ENCODE measurements around the gene SH3RF3.

The SH3RF3 gene

DNA sequence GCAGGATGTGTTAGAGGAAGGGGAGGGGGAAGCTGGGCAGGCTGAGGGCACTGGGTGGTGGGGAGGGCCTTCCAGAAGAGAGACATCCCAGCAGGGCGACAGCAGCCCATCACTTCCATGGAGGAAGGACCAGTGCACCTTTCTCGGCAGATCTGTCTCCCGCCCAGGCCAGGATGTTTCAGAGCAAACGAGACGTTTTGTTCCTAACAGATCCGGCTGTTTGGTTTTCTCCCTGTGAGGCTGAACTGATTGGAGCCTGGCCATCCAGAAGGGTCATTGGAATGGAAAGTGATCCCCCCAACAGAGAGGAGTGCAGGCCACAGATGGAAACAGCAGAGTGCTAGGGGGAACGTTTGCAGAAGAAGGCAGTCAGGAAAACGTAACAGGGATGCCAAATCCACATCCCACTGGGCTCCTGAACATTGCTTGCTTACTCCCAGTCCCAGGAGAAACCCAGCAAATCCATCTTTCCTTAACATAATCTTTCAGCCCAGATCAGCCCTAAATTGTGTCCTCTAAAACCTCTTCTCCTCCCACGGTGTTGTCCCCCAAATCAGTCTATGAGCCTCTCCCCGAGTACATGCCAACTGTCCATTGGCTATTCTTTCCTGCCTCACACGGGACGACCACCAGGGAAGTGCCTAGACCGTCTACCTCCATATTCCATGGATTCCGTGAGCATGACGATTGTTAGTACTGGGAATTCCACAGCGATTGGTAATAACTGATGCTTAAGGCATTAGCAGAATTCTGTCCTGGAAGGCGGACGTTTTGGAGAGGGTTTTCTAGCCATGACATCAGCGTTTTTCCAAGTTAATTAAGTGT lies 357.9 kb downstream of the SH3RF3 start:
- no peak for DNase-seq

DNA sequence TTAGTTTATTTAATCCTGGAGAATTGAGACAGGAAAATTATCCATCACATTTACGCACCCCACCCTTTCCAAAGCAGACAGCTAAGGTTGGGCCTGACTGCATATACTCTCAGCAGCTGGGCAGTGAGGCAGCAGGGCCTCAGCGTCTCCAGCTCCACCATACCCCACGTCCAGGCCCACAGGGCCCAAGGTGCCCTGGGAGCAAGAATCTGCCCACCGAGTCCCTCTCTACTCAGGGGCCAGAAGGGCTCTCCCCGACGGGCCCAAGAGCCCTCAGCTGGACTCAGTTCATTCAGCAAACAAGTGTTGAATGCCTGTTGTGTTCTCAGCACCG lies 358.5 kb downstream of the SH3RF3 start:
- DNase-seq, result no peak

DNA sequence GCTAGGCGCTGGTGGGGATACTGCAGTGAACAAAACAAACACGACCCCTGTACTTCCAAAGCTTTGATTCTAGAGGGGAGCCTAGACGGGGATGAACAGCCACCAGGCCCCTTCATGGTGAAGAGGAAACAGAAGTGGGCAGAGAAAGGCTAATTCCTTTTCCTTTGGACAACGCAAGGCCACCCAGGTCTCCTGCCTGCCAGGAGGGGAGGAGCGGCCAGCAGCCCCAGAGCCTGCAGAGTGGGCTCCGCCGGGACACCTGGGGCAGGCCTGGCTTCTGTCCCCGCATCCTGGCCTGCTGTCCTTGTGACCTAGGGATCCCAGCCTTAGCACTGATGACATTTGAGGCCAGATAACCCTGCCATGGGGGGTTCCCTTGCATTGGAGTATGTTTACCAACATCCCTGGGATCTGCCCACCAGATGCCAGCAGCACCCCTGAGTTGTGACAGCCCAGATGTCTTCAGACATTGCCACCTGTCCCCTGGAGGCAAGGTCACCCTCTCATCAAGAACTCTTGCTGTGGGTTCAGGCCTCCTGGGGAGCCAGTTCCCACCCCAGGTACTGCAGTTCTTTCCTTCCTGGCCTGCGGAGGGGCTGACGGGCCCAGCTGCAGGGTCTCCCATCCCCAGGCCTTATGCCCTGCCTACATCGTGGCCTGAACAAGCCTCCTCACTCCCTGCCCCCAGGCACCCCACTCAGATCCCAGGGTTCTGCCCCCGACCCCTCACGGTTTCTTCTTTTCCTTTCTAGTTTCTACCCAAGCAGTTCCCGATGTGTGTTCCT lies 359.1 kb downstream of the SH3RF3 start:
- DNase-seq, result no peak

DNA sequence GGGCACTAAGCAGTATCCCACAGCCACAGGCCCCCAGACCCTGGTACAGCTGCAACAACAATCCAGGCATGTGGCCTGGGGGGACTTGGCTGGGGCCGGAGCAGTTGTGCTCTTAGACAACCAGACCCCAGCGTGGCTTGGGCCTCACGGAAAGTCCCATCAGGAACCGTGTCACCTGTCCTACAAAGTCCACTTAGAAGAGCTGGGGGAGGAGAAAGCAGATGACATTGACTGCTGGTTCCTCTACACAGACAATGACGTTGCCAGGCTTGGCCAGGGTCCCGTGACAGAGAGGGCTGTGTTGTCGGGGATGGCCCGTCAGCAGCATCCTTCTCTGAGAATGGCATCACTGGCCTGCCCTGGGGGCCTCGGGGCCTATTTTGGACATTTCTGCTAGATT lies 360.3 kb downstream of the SH3RF3 start:
- DNase-seq, result no peak

DNA sequence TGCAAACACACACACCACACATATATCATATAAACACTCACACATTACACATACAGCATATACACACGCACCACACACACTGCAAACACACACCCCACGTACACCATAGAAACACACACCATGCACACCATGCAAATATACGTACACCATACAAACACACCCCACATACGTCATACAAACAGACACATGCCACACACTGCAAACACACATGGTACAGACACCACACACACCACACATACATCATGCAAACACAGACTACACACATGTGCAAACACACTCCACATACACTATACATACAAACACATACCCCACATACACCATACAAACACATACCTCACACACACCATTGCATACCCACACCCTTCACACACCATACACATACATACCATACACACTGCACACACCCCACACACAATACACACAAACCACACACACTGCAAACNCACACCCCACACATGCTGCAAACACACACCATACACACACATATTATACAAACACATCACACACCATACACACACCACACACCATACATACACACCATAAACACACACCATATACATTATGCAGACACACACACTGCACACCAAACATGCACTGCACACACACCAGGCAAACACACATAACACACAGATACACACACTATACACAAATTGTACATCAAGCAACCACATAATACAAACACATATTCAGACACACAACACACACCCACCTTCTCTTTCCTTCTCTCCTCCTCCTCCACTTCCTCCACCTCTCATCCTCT lies 364.4 kb downstream of the SH3RF3 start:
- no peak for DNase-seq

DNA sequence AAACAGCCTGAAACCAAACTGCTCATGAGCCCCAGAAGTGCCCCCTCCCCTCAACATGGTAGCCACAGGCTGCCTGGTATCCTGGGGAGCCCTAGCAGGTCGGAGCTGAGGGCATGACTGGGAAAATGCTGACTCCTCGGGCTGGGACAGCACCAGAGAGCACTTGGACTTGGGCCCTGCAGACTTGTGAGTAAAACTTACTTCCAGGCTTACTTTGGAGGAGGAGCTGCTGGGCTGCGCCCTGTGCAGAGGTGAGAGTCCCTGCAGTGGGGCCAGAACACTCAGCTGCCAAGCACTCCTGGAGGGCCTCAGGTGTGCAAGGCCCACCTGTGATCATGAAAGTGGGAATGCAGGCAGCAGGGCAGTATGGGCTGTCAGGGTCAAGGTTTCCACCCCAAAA lies 365.3 kb downstream of the SH3RF3 start:
- DNase-seq, result no peak

DNA sequence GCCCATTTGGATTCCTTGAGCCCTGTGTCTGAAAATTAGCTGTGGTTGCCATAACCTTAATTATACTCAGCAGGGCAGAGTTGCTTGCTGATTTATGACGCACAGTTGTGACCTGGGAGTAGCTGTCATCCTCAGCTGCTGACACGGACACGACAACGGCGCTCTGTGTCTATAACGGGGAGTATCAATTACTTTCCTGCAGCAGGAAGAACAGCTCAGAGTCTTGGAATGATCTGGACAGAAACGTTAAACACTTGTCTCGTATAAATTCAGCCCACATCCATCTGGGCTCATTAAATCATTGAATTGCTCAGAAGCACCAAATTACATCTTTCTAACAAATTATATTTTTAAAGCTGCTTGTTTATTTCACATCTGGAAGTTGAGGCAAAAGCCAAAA lies 368.5 kb downstream of the SH3RF3 start:
- no peak for DNase-seq

DNA sequence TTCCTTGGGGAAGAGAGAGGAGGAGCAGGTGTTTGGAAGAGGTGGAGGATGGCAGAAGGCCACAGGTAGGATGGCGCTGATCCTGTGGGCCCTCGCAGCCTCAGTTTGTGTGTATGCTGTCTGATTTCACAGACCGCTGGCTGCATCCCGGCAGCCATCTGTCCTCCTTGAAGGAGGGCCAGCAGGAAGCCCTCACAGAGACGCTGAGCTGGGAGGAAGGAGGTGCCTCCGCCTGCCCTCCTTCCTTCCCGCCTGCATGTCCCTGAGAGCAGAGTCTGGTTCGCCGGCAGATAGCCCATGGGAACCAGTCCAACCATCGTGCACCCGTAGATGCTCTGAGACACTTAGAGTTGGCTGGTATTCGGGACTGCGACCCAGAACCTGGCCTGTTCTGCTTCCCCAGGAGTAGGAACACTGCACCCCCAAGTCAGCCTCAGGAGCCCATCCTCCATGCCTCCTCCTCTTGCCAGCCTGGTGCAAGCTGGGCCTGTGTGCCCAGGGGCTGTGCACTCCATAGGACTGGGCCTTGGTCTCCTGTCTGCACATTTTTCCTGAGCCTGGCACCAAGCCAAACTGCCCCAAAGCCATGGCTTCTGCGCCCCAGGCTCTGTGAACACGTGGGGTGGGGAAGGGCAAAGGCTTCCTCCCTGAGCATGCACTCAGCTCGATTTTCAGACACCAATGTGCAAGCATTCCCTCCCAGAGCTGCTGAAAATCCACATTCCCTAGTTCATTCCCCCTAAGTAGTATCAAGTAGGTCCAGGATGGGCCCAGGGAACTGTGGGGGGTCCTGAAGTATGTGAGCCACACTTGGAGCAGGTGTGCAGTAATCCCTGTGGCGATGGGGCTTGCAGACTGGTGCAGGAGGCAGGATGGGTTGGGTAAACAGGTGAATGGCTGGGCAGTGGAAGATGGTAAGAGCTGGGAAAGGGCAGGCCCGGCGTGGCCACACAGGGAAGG lies 369.2 kb downstream of the SH3RF3 start:
- no peak for DNase-seq

DNA sequence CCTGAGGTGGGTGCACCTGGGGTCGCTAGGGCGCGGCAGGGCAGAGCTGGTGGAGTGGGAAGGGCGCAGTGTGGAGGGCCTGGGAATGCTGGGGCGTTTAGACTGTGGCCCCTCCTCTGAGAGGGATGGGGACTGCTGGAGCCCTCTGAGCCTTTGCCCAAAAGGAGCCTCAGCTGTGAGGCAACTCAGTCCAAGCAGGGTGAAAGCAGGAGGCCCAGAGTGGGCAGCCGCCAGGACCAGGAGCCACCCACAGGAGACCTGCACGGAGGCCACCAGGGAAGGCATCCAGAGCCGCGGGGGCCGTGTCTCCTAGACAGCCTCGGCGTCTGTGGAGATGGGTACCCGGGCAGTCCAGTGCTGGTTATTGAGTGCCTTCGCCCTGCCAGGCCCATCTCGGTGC lies 369.9 kb downstream of the SH3RF3 start:
- DNase-seq, result no peak

DNA sequence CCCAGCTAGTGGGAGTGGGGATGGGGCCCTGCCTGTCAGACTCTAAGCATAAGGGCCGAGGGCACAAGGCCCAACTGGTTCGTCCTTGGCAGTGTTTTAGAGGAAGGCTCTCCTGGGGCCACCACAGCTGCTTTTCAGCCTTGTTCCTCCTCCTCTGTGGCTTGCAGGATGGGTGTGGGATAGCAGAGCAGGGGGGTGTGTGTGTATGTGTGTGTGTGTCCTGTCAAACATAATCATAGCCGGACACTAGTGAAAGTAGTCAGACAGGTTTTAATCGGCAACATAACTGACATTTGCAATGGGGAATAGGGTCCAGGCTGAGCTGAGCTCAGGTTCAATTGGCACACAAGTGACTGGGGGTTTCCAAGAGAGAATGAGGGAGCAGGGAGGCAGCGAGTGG lies 370.6 kb downstream of the SH3RF3 start:
- DNase-seq, result no peak

DNA sequence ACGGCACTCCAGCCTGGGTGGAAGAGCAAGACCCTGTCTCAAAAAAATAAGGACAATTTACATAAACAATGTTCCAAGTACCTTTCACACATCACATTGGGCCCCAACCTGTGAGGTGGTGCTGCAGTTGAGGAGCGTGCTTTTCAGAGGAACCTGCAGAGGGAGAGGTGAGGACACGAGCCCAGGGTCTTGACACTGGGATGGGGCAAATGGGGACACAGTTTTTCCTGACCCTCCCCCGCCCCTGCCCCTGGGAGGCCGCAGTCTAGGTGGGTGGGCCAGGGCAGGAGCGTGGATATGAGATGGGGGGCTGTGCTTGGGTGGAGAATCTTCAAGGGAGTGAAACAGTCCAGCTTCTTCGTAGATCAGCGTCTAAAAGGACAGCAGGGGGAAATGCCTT lies 371.9 kb downstream of the SH3RF3 start:
- DNase-seq, result no peak

DNA sequence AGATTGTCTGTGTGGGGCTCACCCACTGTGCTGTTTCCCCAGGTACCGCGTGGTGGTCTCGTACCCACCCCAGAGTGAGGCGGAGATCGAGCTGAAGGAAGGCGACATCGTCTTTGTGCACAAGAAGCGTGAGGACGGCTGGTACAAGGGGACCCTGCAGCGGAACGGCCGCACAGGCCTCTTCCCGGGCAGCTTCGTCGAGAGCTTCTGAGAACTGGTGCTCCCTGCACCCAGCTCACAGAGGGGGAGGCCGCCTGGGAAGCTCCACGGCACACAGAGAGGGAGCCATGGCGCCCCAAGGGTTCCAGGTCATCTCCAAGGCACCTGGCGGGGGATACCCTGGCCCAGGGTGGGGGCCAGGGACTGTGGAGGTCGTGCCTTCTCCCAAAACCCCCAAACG lies 372.5 kb downstream of the SH3RF3 start:
- DNase-seq, result no peak

DNA sequence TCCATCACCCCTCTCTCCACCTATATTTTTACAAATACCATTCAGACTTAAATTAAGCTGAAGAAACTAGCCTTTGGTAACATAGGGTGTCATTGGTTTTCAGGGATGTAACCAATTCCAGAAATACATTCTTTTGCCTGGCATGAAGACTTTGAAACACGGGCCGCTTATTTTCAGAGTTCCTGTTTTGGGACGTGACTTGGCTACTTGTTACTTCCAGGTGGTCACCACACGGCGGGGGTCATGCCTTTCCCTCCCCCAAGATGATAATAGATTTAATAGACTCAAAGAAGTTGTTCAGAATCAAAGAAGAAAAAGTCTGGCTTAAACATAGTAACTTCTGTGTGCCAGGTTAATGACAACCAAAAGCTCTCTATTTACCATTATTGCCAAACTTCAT lies 374.2 kb downstream of the SH3RF3 start:
- DNase-seq, result no peak

DNA sequence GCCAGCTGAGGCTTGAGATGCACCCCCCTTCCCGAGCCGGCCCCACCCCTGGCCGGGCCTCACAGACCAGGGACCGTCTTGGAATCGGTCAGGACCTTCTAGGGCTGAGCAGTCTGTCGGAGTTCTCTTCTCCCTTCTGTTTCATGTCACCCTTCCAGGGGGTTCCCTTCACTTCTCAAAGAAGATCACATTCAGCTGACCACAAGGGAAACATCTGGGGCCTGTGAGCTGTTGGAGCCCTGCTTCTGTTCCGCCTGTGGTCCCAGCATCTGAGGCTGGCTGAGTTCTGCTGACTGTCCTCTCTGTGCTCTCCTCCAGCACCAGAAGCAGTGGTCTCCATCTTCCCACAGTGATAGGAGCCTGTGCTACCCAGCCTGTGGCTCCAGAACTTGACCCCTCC lies 378.2 kb downstream of the SH3RF3 start:
- DNase-seq, result no peak

DNA sequence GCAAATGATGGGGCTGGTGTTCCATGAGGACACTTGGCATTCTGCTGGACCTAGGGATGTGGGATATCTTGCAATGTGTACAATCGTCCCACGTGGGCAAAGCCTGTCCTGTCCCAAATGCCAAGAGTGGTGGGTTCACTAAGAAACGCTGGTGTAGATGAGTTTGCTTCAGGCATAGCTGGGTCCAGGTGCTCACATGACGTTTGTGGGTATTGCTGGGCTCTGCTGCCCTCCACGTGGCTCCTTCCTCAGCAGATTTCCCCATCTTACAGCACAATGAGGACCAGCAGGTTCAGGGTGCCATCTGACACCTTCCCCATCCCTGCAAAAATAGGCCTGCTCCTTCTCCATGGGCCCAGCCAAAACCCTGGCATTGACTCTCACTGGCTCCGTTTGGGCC lies 378.8 kb downstream of the SH3RF3 start:
- no peak for DNase-seq

DNA sequence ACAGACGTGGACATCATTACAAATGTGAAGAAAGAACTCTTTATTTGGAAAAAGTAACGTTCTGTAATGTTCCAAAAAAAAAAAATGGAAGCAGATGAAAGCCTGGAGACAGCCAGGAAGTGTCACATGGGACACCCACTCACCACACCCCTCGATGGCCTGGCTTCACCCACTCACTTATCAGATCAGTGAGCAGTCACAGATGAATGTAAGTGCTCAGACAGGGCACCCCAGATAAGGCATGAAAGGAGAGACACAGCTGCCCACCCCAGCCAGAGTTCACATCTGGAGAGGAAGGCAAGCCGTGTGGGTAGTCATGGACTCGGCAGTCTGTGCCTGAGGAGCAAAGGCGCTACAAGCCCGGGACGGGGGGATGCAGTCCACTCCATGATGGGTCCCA lies 379.6 kb downstream of the SH3RF3 start:
- DNase-seq, result no peak

DNA sequence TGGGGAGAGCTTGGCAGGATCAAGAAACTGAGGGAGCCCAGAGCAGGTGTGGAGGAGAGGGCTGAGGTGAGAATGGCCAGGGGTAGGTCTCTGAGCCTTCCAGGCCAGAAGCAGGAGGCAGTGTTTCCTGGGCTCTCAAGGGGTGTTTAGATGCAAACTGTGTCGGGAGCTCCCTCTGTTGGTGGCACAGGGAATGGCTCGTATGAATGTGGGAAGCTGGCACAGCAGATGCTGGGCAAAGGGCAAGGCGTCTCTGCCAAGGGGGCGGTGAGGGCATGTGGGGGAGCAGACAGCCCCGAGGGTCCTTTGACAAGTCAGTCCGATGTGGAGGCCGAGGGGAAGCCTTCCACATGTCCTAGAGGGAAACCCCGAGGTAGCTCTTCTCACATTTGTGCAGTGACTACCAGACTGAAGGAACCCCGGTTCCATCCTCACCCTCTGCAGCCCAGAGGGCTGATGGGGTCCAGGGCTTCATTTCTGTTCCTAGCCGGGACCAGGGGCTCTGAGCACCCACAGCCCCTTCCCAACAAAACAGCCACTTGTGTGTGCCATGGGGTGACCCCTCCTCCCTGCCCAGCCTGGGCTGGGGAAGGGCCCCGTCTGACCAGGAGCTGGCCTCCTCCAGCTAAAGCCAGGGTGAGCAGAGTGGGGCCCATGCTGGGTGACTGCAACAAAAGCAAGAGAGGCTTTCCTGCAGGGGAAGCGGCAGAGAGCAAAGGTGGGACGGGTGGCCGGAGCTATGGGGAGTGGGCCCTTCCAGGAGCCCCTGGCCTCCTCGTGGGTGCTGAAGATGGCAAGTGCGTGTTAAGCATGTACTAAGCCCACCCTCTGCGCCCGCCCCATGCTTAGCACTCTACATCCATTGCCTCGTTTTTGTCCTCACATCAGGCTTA lies 381.4 kb downstream of the SH3RF3 start:
- DNase-seq, result peak; percentile 76 to 77

DNA sequence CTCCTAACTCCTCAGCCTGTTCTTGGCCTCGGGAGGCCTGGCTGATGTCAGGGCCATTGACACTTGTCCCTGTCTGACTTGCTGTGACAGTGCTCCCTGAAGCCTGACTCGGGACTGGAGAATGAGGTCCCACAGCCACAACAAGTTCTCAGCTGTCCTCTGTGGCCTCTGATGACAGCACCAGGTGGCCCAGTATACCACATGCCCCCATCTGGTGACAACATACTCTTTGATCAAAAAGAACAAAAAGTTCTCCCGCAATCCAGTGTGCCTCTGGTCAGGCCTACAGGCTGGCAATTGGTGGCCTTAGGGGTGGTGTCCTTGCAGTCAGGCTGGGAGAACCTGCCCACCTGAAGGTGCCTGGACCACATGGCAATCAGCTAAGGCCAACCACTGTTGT lies 382.2 kb downstream of the SH3RF3 start:
- DNase-seq, result no peak

DNA sequence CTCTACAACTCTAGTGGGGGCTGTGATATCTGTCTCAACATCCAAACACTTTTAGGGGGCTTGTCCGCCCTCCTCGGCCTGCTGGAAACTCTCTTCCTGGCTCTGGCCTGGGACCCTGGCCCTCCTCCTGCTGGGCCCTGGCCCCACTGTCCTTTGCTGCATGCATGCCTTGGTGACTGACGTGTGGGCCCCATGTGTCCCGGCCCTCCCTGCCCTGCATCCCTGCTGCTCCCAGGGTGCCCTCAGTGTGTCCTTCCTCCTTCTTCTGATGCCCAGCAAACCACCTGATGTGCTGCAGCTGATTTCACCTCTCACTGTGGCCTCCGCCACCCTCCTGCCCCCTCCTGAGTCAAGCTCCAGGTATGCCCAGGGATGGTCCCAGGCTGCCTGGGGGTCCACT lies 383.1 kb downstream of the SH3RF3 start:
- no peak for DNase-seq

DNA sequence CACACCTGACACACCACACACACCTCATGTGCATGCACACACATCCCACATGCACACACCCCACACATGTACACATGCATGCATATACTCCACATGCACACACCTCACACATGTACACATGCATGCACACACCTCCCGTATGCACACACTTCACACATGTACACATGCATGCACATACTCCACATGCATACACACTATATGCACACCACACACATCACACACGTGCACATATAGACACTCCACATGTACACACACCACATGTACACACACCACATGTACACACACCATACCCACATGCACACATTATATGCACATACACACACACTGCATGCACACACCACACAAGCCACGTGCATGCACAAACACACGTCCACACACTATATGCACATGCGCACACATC lies 384.2 kb downstream of the SH3RF3 start:
- DNase-seq, result no peak

DNA sequence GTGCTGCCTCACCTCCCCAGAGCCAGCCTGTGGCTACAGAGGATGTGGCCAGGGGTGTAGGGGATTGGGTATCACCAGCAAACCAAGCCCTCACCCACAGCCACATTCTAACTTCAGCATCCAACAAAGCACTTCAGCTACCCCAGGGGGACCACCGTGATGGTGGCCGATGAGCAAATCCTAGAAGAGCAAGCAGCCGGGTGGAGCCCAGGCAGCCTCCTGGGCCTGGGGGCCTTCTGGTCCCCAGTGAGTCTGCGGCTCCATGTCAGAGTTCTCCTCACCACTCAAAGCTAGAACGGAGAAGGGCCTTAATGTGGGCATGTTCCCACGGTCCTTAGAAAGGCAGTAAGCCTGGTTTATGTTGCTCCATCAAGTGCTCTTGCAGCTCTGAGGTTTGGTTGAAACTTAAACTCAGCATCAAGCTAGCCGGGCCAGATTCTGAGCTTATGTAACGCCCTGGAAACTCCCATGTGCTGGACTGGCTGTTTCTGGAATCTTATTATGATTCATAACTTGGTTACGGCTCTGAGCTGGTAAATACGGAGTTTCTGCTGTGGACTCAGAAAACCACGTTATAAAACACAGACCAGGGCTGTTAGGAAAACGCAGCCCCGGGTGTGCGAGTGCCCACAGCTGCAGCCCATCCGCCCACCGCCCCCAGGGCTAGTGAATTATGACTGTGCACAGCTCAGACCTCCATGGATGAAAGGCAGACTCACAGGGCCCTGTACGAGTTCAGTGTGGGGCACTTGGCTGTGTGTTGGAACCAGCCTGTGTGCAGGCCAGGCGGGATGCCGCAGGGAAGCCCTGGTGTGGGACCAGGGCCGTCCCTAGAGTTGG lies 385.0 kb downstream of the SH3RF3 start:
- DNase-seq, result peak in 1 of 2 donors; percentile 7

All from stimulated activated CD4-positive, alpha-beta T cell treated with anti-CD3 and anti-CD28 coated beads, Interleukin-2, amount 100 ng/mL, for 48 hours (primary cell).